HL-60 (cell line): ENCODE results near the gene ZBTB40.

Experiments
- DNase-seq, 2 experiments: peaks; one replicate each; pipeline ENCODE4 v3.0.0-alpha.2; 2010 to 2020; ENCODE audit warnings: low read depth in 1 of 2, low spot score in 1 of 2
- H3K27ac ChIP-seq: fragments of 250-450 bp; sonication (Bioruptor Pico); replicated peaks from 2 replicates; pipeline ENCODE4 v1.5.1; 2020; ENCODE audit warnings: mild to moderate bottlenecking, moderate library complexity
- H3K27me3 ChIP-seq: fragments of 250-450 bp; sonication (Bioruptor Pico); 2 replicates; pipeline ENCODE4 v1.5.1; 2021; ENCODE audit warnings: mild to moderate bottlenecking, moderate library complexity; ENCODE audit not compliant: insufficient read depth, poor library complexity, severe bottlenecking
- H3K4me3 ChIP-seq: replicated peaks from 2 replicates; pipeline ENCODE4 v1.5.1; 2011; ENCODE audit warnings: mild to moderate bottlenecking, control low read depth, low read length; ENCODE audit not compliant: insufficient read depth
- CTCF ChIP-seq: IDR thresholded peaks from one replicate; pipeline ENCODE4 v1.5.1; 2011; ENCODE audit warnings: low read length, control low read depth, inconsistent platforms; ENCODE audit not compliant: insufficient read depth
- GABPA ChIP-seq: IDR thresholded peaks from 2 replicates; pipeline ENCODE4 v1.6.1; 2012; ENCODE audit warnings: low read depth
- POLR2AphosphoS5 ChIP-seq: IDR thresholded peaks from 2 replicates; pipeline ENCODE4 v1.6.1; 2012; ENCODE audit warnings: low read depth
- REST ChIP-seq: IDR thresholded peaks from 2 replicates; pipeline ENCODE4 v1.6.1; 2012; ENCODE audit warnings: low read depth; ENCODE audit not compliant: insufficient replicate concordance
- SPI1 ChIP-seq: IDR thresholded peaks from 2 replicates; pipeline ENCODE4 v1.6.1; 2012; ENCODE audit warnings: low read depth, mild to moderate bottlenecking, borderline replicate concordance

Gene ZBTB40

GRCh38 chr1:22436948-22437347, 14.7 kb upstream of the ZBTB40 start:
- Histone ChIP-seq H3K27ac (no peak overlapping the region), H3K4me3 (no peak overlapping the region), H3K27me3 (no peaks in the 10 kb centered on the region)
- TF ChIP-seq GABPA (no peak), CTCF (no peak), POLR2AphosphoS5 (no peak), SPI1 (no peak), REST (no peak)
- DNase-seq, result no peak

- Histone ChIP-seq H3K27ac (no peak overlapping the region), H3K27me3 (no peaks in the 10 kb centered on the region), H3K4me3 (no peak overlapping the region)
- peak in 1 of 2 experiments; percentile 26 for DNase-seq
- no peak for TF ChIP-seq REST
Measured at GRCh38 chr1:22437573-22437972, 14.1 kb upstream of the ZBTB40 start.

GRCh38 chr1:22440582-22440981, 11.1 kb upstream of the ZBTB40 start:
- no peak overlapping the region for H3K4me3 ChIP-seq
- no peak for TF ChIP-seq REST
- H3K27ac ChIP-seq, result no peak overlapping the region
- H3K27me3 ChIP-seq, result no peaks in the 10 kb centered on the region
- no peak for DNase-seq

- TF ChIP-seq GABPA (no peak), SPI1 (no peak), REST (no peak)
- DNase-seq, result no peak
- no peak overlapping the region for H3K27ac ChIP-seq
- H3K27me3 ChIP-seq, result no peaks in the 10 kb centered on the region
- H3K4me3 ChIP-seq, result no peak overlapping the region
Measured at GRCh38 chr1:22442212-22442894, 9.3 kb upstream of the ZBTB40 start.
